HepG2 (cell line): Measurements from ENCODE around the gene ECPAS. TPM values are rescaled to one million over a fixed set of nuclear protein-coding genes. Genes with fewer than 3 reads are reported as not detected.

Source experiments
- ARID2 ChIP-seq: sonication (generic); formaldehyde crosslinking; IDR thresholded peaks from 2 replicates; pipeline ENCODE4 v1.8.1; 2022; ENCODE audit warnings: mild to moderate bottlenecking, missing genetic modification reagents, borderline replicate concordance
- BRD4 ChIP-seq: sonication (generic); formaldehyde crosslinking; IDR thresholded peaks from 2 replicates; pipeline ENCODE4 v1.4.0; 2020; ENCODE audit warnings: missing genetic modification reagents
- CHD2 ChIP-seq: IDR thresholded peaks from 2 replicates; pipeline ENCODE4 v1.6.1; 2011; ENCODE audit warnings: low read depth, low read length, improper control_type of control experiment
- ELF4 ChIP-seq: sonication (generic); formaldehyde crosslinking; IDR thresholded peaks from 2 replicates; pipeline ENCODE4 v1.5.0; 2020; ENCODE audit warnings: missing genetic modification reagents, mild to moderate bottlenecking, moderate library complexity, borderline replicate concordance
- GLI4 ChIP-seq: sonication (generic); formaldehyde crosslinking; IDR thresholded peaks from 2 replicates; pipeline ENCODE4 v1.5.1; 2020; ENCODE audit warnings: missing genetic modification reagents, mild to moderate bottlenecking, moderate library complexity, borderline replicate concordance
- GZF1 ChIP-seq: sonication (generic); formaldehyde crosslinking; IDR thresholded peaks from 2 replicates; pipeline ENCODE4 v1.5.1; 2020; ENCODE audit warnings: mild to moderate bottlenecking, missing genetic modification reagents
- HHEX ChIP-seq: IDR thresholded peaks from 2 replicates; pipeline ENCODE4 v1.6.1; 2016; ENCODE audit warnings: control low read depth
- KAT8 ChIP-seq: IDR thresholded peaks from 2 replicates; pipeline ENCODE4 v1.6.1; 2016; ENCODE audit warnings: missing genetic modification reagents, missing compliant biosample characterization
- KDM3A ChIP-seq: IDR thresholded peaks from 2 replicates; pipeline ENCODE4 v1.6.1; 2018; ENCODE audit warnings: low read depth, missing compliant biosample characterization
- KDM4B ChIP-seq: sonication (generic); formaldehyde crosslinking; IDR thresholded peaks from 2 replicates; pipeline ENCODE4 v1.4.0; 2020; ENCODE audit warnings: missing genetic modification reagents
- MEF2D ChIP-seq: sonication (generic); formaldehyde crosslinking; IDR thresholded peaks from 2 replicates; pipeline ENCODE4 v1.5.1; 2020; ENCODE audit warnings: mild to moderate bottlenecking, missing genetic modification reagents
- MXD4 ChIP-seq: IDR thresholded peaks from 2 replicates; pipeline ENCODE4 v1.6.1; 2016; ENCODE audit warnings: mild to moderate bottlenecking, missing biosample characterization, missing genetic modification reagents
- PHB2 ChIP-seq: fragments of 450-650 bp; IDR thresholded peaks from 2 replicates; pipeline ENCODE4 v1.6.1; 2018; ENCODE audit not compliant: partially characterized antibody
- RARG ChIP-seq: sonication (generic); formaldehyde crosslinking; IDR thresholded peaks from 2 replicates; pipeline ENCODE4 v1.4.0; 2020; ENCODE audit warnings: low read depth, mild to moderate bottlenecking, missing genetic modification reagents
- SRSF1 ChIP-seq: fragments of 200-400 bp; formaldehyde crosslinking; optimal IDR thresholded peaks from 2 replicates; pipeline ENCODE3; 2017; ENCODE audit warnings: mild to moderate bottlenecking, low read depth, low read length, moderate library complexity
- ZBTB3 ChIP-seq: sonication (generic); formaldehyde crosslinking; IDR thresholded peaks from 2 replicates; pipeline ENCODE4 v1.4.0; 2020; ENCODE audit warnings: low read depth, mild to moderate bottlenecking, moderate library complexity, missing genetic modification reagents, borderline replicate concordance
- ZNF10 ChIP-seq: sonication (generic); formaldehyde crosslinking; IDR thresholded peaks from 2 replicates; pipeline ENCODE4 v1.4.0; 2020; ENCODE audit warnings: mild to moderate bottlenecking, low read depth, missing genetic modification reagents, borderline replicate concordance
- ZNF282 ChIP-seq: fragments of 450-650 bp; IDR thresholded peaks from 2 replicates; pipeline ENCODE4 v1.6.1; 2018; ENCODE audit not compliant: partially characterized antibody
- ZNF30 ChIP-seq: sonication (generic); formaldehyde crosslinking; IDR thresholded peaks from 2 replicates; pipeline ENCODE4 v1.5.0; 2020; ENCODE audit warnings: mild to moderate bottlenecking, missing genetic modification reagents
- ZNF703 ChIP-seq: sonication (generic); formaldehyde crosslinking; IDR thresholded peaks from 2 replicates; pipeline ENCODE4 v1.5.1; 2020; ENCODE audit warnings: missing genetic modification reagents, mild to moderate bottlenecking, moderate library complexity, borderline replicate concordance
- ZNF772 ChIP-seq: sonication (generic); formaldehyde crosslinking; IDR thresholded peaks from 2 replicates; pipeline ENCODE4 v1.5.0; 2020; ENCODE audit warnings: mild to moderate bottlenecking, missing genetic modification reagents
- ZNF775 ChIP-seq: sonication (generic); formaldehyde crosslinking; IDR thresholded peaks from 2 replicates; pipeline ENCODE4 v1.4.0; 2020; ENCODE audit warnings: missing genetic modification reagents, mild to moderate bottlenecking, moderate library complexity, borderline replicate concordance
- polyA plus RNA-seq, 8 experiments: library from polyadenylated mRNA; depleted of rRNA in 3 of 8; stranded (reverse) in 7 of 8; unstranded in 1 of 8; fragments of >200 nt; fragmentation: Illumina TruSeq in 4 of 8; extraction: Trizol in 4 of 8; gene quantifications; 2 replicates each; pipeline versions ENCODE4 v1.2.1 to v1.2.3, GENCODE V29; 2011 to 2016; ENCODE audit warnings: low read depth in 4 of 8, missing spikeins in 1 of 8, mixed read lengths in 1 of 8; ENCODE audit not compliant: insufficient read depth in 1 of 8
- total RNA-seq, 5 experiments: library from RNA; depleted of rRNA; stranded (reverse); fragments of >200 nt; fragmentation: Illumina TruSeq; extraction: Trizol; gene quantifications; 2 replicates each; pipeline ENCODE4 v1.2.3, GENCODE V29; 2016; ENCODE audit warnings: low read depth in 1 of 5
- TF ChIP-seq, protein P1 (sequence below): sonication (generic); formaldehyde crosslinking; IDR thresholded peaks from 2 replicates; pipeline ENCODE4 v1.9.0; 2021; ENCODE audit warnings: missing genetic modification reagents, borderline replicate concordance
- TF ChIP-seq, protein P2 (sequence below): sonication (generic); formaldehyde crosslinking; IDR thresholded peaks from 2 replicates; pipeline ENCODE4 v1.8.0; 2022; ENCODE audit warnings: low read depth, missing genetic modification reagents
- TF ChIP-seq, protein P3 (sequence below): sonication (generic); formaldehyde crosslinking; IDR thresholded peaks from 2 replicates; pipeline ENCODE4 v1.5.0; 2020; ENCODE audit warnings: missing genetic modification reagents, mild to moderate bottlenecking, borderline replicate concordance
- TF ChIP-seq, protein P4 (sequence below): sonication (generic); formaldehyde crosslinking; IDR thresholded peaks from 2 replicates; pipeline ENCODE4 v1.4.0; 2020; ENCODE audit warnings: mild to moderate bottlenecking, low read depth, missing genetic modification reagents
- TF ChIP-seq, protein P5 (sequence below): fragments of 450-650 bp; IDR thresholded peaks from 2 replicates; pipeline ENCODE4 v1.6.1; 2016

The ECPAS gene
- total and polyA plus RNA-seq, 2 of the 13 experiments (the other 11 are each of a cell fraction or from before 2014, with no cell fraction given): 35.3 to 58.0 TPM

DNA sequence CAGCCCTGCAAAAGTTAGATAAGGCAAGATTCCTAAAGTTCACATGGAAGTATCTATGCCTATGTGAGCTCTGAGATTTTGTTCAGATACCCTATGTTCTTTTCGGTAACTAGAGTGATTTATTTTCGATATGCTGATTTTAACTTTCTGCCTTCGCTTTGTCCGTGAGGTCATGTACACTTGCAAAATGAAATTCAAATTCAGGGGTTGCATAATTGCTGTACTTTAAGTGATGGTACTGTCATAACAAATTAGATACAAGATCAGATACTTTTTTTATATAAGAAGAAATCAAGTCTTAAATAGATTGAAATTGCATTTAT, 350 bp upstream of the ECPAS start (continued):
- TF ChIP-seq, protein P1, sequence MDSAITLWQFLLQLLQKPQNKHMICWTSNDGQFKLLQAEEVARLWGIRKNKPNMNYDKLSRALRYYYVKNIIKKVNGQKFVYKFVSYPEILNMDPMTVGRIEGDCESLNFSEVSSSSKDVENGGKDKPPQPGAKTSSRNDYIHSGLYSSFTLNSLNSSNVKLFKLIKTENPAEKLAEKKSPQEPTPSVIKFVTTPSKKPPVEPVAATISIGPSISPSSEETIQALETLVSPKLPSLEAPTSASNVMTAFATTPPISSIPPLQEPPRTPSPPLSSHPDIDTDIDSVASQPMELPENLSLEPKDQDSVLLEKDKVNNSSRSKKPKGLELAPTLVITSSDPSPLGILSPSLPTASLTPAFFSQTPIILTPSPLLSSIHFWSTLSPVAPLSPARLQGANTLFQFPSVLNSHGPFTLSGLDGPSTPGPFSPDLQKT (CRISPR knock-in tag): no peak
- no peak for TF ChIP-seq CHD2
- no peak for TF ChIP-seq GLI4
- no peak for TF ChIP-seq GZF1 (CRISPR knock-in tag)
- no peak for TF ChIP-seq ZNF30 (CRISPR knock-in tag)
- TF ChIP-seq RARG: no peak
- TF ChIP-seq ZNF282: no peak
- TF ChIP-seq, protein P2, sequence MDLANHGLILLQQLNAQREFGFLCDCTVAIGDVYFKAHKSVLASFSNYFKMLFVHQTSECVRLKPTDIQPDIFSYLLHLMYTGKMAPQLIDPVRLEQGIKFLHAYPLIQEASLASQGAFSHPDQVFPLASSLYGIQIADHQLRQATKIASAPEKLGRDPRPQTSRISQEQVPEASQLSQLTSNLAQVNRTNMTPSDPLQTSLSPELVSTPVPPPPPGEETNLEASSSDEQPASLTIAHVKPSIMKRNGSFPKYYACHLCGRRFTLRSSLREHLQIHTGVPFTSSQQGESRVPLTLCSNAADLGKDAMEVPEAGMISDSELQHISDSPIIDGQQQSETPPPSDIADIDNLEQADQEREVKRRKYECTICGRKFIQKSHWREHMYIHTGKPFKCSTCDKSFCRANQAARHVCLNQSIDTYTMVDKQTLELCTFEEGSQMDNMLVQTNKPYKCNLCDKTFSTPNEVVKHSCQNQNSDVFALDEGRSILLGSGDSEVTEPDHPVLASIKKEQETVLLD (CRISPR knock-in tag): no peak
- TF ChIP-seq, protein P3, sequence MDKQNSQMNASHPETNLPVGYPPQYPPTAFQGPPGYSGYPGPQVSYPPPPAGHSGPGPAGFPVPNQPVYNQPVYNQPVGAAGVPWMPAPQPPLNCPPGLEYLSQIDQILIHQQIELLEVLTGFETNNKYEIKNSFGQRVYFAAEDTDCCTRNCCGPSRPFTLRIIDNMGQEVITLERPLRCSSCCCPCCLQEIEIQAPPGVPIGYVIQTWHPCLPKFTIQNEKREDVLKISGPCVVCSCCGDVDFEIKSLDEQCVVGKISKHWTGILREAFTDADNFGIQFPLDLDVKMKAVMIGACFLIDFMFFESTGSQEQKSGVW (CRISPR knock-in tag): no peak
- no peak for TF ChIP-seq ELF4 (CRISPR knock-in tag)
- 0 out of 2 replicates have a peak, but pooled peaks have one; percentile 11 for TF ChIP-seq ARID2 (CRISPR knock-in tag)
- no peak for TF ChIP-seq MXD4
- no peak for TF ChIP-seq BRD4 (CRISPR knock-in tag)
- no peak for TF ChIP-seq ZNF772 (CRISPR knock-in tag)
- TF ChIP-seq, protein P4, sequence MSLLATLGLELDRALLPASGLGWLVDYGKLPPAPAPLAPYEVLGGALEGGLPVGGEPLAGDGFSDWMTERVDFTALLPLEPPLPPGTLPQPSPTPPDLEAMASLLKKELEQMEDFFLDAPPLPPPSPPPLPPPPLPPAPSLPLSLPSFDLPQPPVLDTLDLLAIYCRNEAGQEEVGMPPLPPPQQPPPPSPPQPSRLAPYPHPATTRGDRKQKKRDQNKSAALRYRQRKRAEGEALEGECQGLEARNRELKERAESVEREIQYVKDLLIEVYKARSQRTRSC (CRISPR knock-in tag): no peak
- no peak for TF ChIP-seq ZNF10 (CRISPR knock-in tag)
- no peak for TF ChIP-seq ZNF775 (CRISPR knock-in tag)
- no peak for TF ChIP-seq ZNF703
- TF ChIP-seq HHEX (CRISPR knock-in tag): no peak
- no peak for TF ChIP-seq SRSF1
- no peak; the same call in 1 of the 2 replicates for TF ChIP-seq KAT8 (CRISPR knock-in tag)
- TF ChIP-seq, protein P5, sequence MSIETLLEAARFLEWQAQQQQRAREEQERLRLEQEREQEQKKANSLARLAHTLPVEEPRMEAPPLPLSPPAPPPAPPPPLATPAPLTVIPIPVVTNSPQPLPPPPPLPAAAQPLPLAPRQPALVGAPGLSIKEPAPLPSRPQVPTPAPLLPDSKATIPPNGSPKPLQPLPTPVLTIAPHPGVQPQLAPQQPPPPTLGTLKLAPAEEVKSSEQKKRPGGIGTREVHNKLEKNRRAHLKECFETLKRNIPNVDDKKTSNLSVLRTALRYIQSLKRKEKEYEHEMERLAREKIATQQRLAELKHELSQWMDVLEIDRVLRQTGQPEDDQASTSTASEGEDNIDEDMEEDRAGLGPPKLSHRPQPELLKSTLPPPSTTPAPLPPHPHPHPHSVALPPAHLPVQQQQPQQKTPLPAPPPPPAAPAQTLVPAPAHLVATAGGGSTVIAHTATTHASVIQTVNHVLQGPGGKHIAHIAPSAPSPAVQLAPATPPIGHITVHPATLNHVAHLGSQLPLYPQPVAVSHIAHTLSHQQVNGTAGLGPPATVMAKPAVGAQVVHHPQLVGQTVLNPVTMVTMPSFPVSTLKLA: no peak
- TF ChIP-seq KDM3A (CRISPR knock-in tag): no peak
- TF ChIP-seq ZBTB3: no peak
- TF ChIP-seq PHB2: no peak
- no peak for TF ChIP-seq MEF2D (CRISPR knock-in tag)
- TF ChIP-seq KDM4B (CRISPR knock-in tag): no peak
